ENCODE data around the gene CDCA3. TPM values are rescaled to one million over a fixed set of nuclear protein-coding genes. Genes with fewer than 3 reads are reported as not detected.
"Not testable (repeated sequence)": the region's sequence is repeated elsewhere in the genome, so short reads cannot be mapped to it uniquely, and the experiment has no call there.

The CDCA3 gene
- total RNA-seq, 1 experiment from 2014 or later = 61.8 TPM

DNA sequence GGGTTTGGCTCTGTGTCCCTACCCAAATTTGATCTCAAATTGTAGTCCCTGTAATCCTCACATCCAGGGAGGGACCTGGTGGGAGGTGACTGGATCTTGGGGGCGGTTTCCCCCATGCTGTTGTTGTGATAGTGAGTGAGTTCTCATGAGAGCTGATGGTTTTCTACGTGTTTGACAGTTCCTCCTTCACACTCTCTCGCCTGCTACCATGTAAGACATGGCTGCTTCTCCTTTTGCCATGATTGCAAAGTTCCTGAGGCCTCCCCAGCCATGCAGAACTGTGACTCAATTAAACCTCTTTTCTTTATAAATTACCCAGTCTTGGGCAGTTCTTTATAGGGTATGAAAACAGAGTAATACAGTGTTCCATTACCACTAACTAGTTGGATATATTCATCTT lies 43.2 kb upstream of the CDCA3 start (continued):
- no peak for TF ChIP-seq E2F4 (CRISPR knock-in tag; IDR thresholded peaks at IDR 0.05; ENCODE audit: borderline replicate concordance, low read depth)

DNA sequence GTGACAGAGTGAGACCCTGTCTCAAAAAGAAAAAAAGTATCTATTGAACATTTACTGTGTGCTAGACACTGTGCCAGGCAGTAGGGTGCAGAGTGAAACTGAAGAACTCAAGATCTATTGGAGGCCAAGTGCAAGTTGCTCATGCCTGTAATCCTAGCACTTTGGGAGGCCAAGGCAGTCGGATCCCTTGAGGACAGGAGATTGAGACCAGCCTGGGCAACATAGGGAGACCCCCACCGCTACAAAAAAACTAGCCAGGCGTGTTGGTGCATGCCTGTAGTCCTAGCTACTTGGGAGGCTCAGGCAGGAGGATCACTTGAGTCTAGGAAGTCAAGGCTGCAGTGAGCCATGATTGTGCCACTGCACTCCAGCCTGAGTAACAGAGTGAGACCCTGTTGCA lies 41.6 kb upstream of the CDCA3 start:
- H3K36me3 Mint-ChIP-seq; ATAC-seq; H3K9me3 Mint-ChIP-seq; DNase-seq (ENCODE audit: low spot score); H3K4me3 Mint-ChIP-seq; H3K27me3 Mint-ChIP-seq (ENCODE audit: low read depth): not testable (repeated sequence)
- POLR2A ChIA-PET = interaction anchor here (0.7 to 1.4 kb wide), 2 partner anchors 22 to 45 kb away, joined by 5 to 6 read pairs; no protein-coding TSS in a partner anchor
- peak; percentile 75; the same call in 1 of the 2 replicates for TF ChIP-seq ZNF121 (CRISPR knock-in tag; IDR thresholded peaks at IDR 0.05)
- CTCF ChIA-PET = interaction anchor here (2.0 to 3.6 kb wide), 4 partner anchors 13 to 51 kb away, joined by 9 to 83 read pairs (median 46); partner anchors contain the start of genes C12orf57, LRRC23, RNU7-1 and SPSB2
- Mint-ChIP-seq H3K27ac (peak overlapping the region; percentile 25; the same call in 1 of the 2 replicates), H3K4me1 (peaks cover 21% of the 10 kb centered on the region)

- Mint-ChIP-seq H3K36me3 (no peaks in the 10 kb centered on the region), H3K27ac (peak overlapping the region; percentile 39), H3K4me1 (peaks cover 28% of the 10 kb centered on the region), H3K9me3 (no peaks in the 10 kb centered on the region), H3K4me3 (peak overlapping the region; percentile 60), H3K27me3 (ENCODE audit: low read depth) (peaks cover 4% of the 10 kb centered on the region; the same call in 1 of the 2 replicates)
- POLR2A ChIA-PET = interaction anchor here (0.8 to 2.1 kb wide), 12 partner anchors 11 to 168 kb away, joined by 3 to 32 read pairs (median 4); partner anchors contain the start of genes C12orf57, CDCA3, COPS7A and LRRC23
- DNase-seq (ENCODE audit: low spot score) (no peak), ATAC-seq (no peak)
- CTCF ChIA-PET = interaction anchor here (0.5 to 3.6 kb wide), 28 partner anchors 8 to 1116 kb away, joined by 3 to 83 read pairs (median 5); partner anchors contain the start of genes C12orf57, C1RL, C1S and CDCA3
- no peak for TF ChIP-seq ATF2 (CRISPR knock-in tag; IDR thresholded peaks at IDR 0.05; ENCODE audit: borderline replicate concordance, low read depth)
- TF ChIP-seq ZNF138 (CRISPR knock-in tag; conservative IDR thresholded peaks at IDR 0.05) = no peak
- TF ChIP-seq IRF2 (CRISPR knock-in tag; IDR thresholded peaks at IDR 0.05; ENCODE audit: borderline replicate concordance, low read depth) = no peak
- TF ChIP-seq, protein P1, sequence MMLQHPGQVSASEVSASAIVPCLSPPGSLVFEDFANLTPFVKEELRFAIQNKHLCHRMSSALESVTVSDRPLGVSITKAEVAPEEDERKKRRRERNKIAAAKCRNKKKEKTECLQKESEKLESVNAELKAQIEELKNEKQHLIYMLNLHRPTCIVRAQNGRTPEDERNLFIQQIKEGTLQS (CRISPR knock-in tag; conservative IDR thresholded peaks at IDR 0.05) = no peak
- no peak for TF ChIP-seq GRHL2 (CRISPR knock-in tag; IDR thresholded peaks at IDR 0.05; ENCODE audit: insufficient replicate concordance, severe bottlenecking)
- no peak for TF ChIP-seq NR2C2 (CRISPR knock-in tag; IDR thresholded peaks at IDR 0.05)
- no peak for TF ChIP-seq JUN (CRISPR knock-in tag; IDR thresholded peaks at IDR 0.05)
- no peak for TF ChIP-seq SOX15 (CRISPR knock-in tag; IDR thresholded peaks at IDR 0.05)
- no peak for TF ChIP-seq NFE2L1 (CRISPR knock-in tag; IDR thresholded peaks at IDR 0.05)
- TF ChIP-seq ZNF396 (CRISPR knock-in tag; IDR thresholded peaks at IDR 0.05; ENCODE audit: borderline replicate concordance) = no peak
- no peak for TF ChIP-seq E2F5 (CRISPR knock-in tag; IDR thresholded peaks at IDR 0.05)
These were observed 40.5 kb upstream of the CDCA3 start for GRCh38 chr12:6891646-6892001.

- ATAC-seq (peak; percentile 92), DNase-seq (ENCODE audit: low spot score) (peak; percentile 99)
- Mint-ChIP-seq H3K27me3 (ENCODE audit: low read depth) (peaks cover 4% of the 10 kb centered on the region; the same call in 1 of the 2 replicates), H3K36me3 (no peaks in the 10 kb centered on the region), H3K4me3 (peak overlapping the region; percentile 71), H3K27ac (peak overlapping the region; percentile 99), H3K9me3 (no peaks in the 10 kb centered on the region), H3K4me1 (peaks cover 33% of the 10 kb centered on the region)
- ChIA-PET CTCF (interaction anchor here (0.5 to 3.6 kb wide), 32 partner anchors 9 to 1116 kb away, joined by 3 to 83 read pairs (median 5); partner anchors contain the start of genes C12orf57, C1RL, C1S and CDCA3), POLR2A (interaction anchor here (0.6 to 2.1 kb wide), 14 partner anchors 11 to 167 kb away, joined by 3 to 32 read pairs (median 4); partner anchors contain the start of genes C12orf57, CDCA3, COPS7A and LRRC23)
- TF ChIP-seq ZNF416 (CRISPR knock-in tag; IDR thresholded peaks at IDR 0.05) (0 out of 2 replicates have a peak, but pooled peaks have one; percentile 56), MYBL2 (CRISPR knock-in tag; IDR thresholded peaks at IDR 0.05) (no peak; the same call in 1 of the 2 replicates), ESRRA (CRISPR knock-in tag; IDR thresholded peaks at IDR 0.05; ENCODE audit: borderline replicate concordance) (no peak), E2F5 (CRISPR knock-in tag; IDR thresholded peaks at IDR 0.05) (peak; percentile 98), PREB (CRISPR knock-in tag; IDR thresholded peaks at IDR 0.05; ENCODE audit: borderline replicate concordance) (no peak), HMGXB4 (CRISPR knock-in tag; IDR thresholded peaks at IDR 0.05) (peak; percentile 86)
These were observed 39.9 kb upstream of the CDCA3 start for GRCh38 chr12:6890789-6891645.
